HepG2 (cell line): Measurements from ENCODE around the gene CFAP99. TPM values are rescaled to one million over a fixed set of nuclear protein-coding genes. Genes with fewer than 3 reads are reported as not detected.

ENCODE experiments used
- E2F5 ChIP-seq: sonication (generic); formaldehyde crosslinking; conservative IDR thresholded peaks from 2 replicates; pipeline ENCODE4 v1.4.0; 2020; ENCODE audit warnings: missing genetic modification reagents
- GLI4 ChIP-seq: sonication (generic); formaldehyde crosslinking; IDR thresholded peaks from 2 replicates; pipeline ENCODE4 v1.5.1; 2020; ENCODE audit warnings: missing genetic modification reagents, mild to moderate bottlenecking, moderate library complexity, borderline replicate concordance
- HNF1B ChIP-seq: sonication (generic); formaldehyde crosslinking; IDR thresholded peaks from 2 replicates; pipeline ENCODE4 v1.5.1; 2020; ENCODE audit warnings: mild to moderate bottlenecking, moderate library complexity, missing genetic modification reagents
- IRX3 ChIP-seq: sonication (generic); formaldehyde crosslinking; IDR thresholded peaks from 2 replicates; pipeline ENCODE4 v1.8.1; 2023; ENCODE audit warnings: mild to moderate bottlenecking, low read depth, missing genetic modification reagents, borderline replicate concordance
- NFATC3 ChIP-seq: sonication (generic); formaldehyde crosslinking; IDR thresholded peaks from 2 replicates; pipeline ENCODE4 v1.5.1; 2020; ENCODE audit warnings: mild to moderate bottlenecking, missing genetic modification reagents
- ONECUT2 ChIP-seq: sonication (generic); formaldehyde crosslinking; IDR thresholded peaks from 2 replicates; pipeline ENCODE4 v1.4.0; 2020; ENCODE audit warnings: missing genetic modification reagents
- POGK ChIP-seq: sonication (generic); formaldehyde crosslinking; conservative IDR thresholded peaks from 2 replicates; pipeline ENCODE4 v1.8.0; 2022; ENCODE audit warnings: mild to moderate bottlenecking, moderate library complexity, missing genetic modification reagents
- ZFP41 ChIP-seq: sonication (generic); formaldehyde crosslinking; IDR thresholded peaks from 2 replicates; pipeline ENCODE4 v1.4.0; 2020; ENCODE audit warnings: mild to moderate bottlenecking, missing genetic modification reagents, borderline replicate concordance
- ZNF124 ChIP-seq: sonication (generic); formaldehyde crosslinking; IDR thresholded peaks from 2 replicates; pipeline ENCODE4 v1.4.0; 2020; ENCODE audit warnings: missing genetic modification reagents
- ZNF180 ChIP-seq: sonication (generic); formaldehyde crosslinking; IDR thresholded peaks from 2 replicates; pipeline ENCODE4 v1.4.0; 2020; ENCODE audit warnings: low read depth, missing genetic modification reagents, borderline replicate concordance
- ZNF253 ChIP-seq: sonication (generic); formaldehyde crosslinking; IDR thresholded peaks from 2 replicates; pipeline ENCODE4 v1.8.0; 2022; ENCODE audit warnings: mild to moderate bottlenecking, missing genetic modification reagents, borderline replicate concordance
- ZNF709 ChIP-seq: sonication (generic); formaldehyde crosslinking; IDR thresholded peaks from 2 replicates; pipeline ENCODE4 v1.5.0; 2020; ENCODE audit warnings: mild to moderate bottlenecking, missing genetic modification reagents
- ZNF879 ChIP-seq: sonication (generic); formaldehyde crosslinking; IDR thresholded peaks from 2 replicates; pipeline ENCODE4 v1.8.1; 2023; ENCODE audit warnings: missing genetic modification reagents
- polyA plus RNA-seq, 8 experiments: library from polyadenylated mRNA; depleted of rRNA in 3 of 8; stranded (reverse) in 7 of 8; unstranded in 1 of 8; fragments of >200 nt; fragmentation: Illumina TruSeq in 4 of 8; extraction: Trizol in 4 of 8; gene quantifications; 2 replicates each; pipeline versions ENCODE4 v1.2.1 to v1.2.3, GENCODE V29; 2011 to 2016; ENCODE audit warnings: low read depth in 4 of 8, missing spikeins in 1 of 8, mixed read lengths in 1 of 8; ENCODE audit not compliant: insufficient read depth in 1 of 8
- total RNA-seq, 5 experiments: library from RNA; depleted of rRNA; stranded (reverse); fragments of >200 nt; fragmentation: Illumina TruSeq; extraction: Trizol; gene quantifications; 2 replicates each; pipeline ENCODE4 v1.2.3, GENCODE V29; 2016; ENCODE audit warnings: low read depth in 1 of 5
- TF ChIP-seq, protein P1 (sequence below): sonication (generic); formaldehyde crosslinking; IDR thresholded peaks from 2 replicates; pipeline ENCODE4 v1.4.0; 2020; ENCODE audit warnings: missing genetic modification reagents
- TF ChIP-seq, protein P2 (sequence below): sonication (generic); formaldehyde crosslinking; IDR thresholded peaks from 2 replicates; pipeline ENCODE4 v1.5.0; 2020; ENCODE audit warnings: mild to moderate bottlenecking, missing genetic modification reagents

CFAP99 gene
- total and polyA plus RNA-seq, 2 of the 13 experiments (the other 11 are each of a cell fraction or from before 2014, with no cell fraction given), result not detected

DNA sequence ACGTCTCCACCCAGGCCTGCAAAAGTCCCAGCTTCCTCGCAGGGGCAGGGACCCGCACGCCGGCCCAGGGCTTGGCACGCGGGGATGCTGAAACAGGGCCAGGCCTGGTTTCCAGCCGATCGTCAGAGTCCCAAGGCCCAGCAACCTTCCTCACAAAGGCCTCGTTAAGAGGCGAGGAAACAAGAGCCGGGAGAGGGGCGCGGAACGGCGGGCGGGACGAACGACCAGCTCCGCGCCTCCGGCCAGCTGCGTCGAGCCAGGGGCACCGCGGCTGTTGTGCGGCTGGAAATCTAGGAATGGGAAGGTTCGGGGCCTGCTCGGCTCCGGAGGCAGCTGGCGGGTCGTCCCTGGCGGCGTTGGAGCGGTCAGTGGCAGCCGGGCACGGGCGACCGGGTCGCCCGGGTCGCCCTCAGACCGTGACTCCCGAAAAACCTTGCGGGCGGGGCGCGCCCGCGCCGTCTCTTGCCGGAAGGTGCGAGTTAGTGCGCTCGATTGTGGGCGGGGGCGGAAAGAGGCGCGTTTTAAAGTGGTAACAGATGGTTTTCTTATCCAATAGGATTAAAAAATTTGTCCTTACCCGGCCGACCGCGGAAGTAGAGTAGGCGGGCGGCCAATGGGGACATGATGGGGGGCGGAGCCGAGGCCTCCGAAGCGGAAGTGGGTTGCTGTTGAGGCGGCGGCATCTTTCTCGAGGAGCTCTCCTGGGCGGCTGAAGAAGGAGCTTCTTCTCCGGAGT is 49.9 kb downstream of the CFAP99 start, which contains the start of gene RNF4 (continued):
- TF ChIP-seq GLI4 (CRISPR knock-in tag), result peak; percentile 78; the same call in 1 of the 2 replicates
- no peak for TF ChIP-seq HNF1B (CRISPR knock-in tag)
- peak; percentile 52; the same call in 1 of the 2 replicates for TF ChIP-seq ZFP41 (CRISPR knock-in tag)
- peak; percentile 59; the same call in 1 of the 2 replicates for TF ChIP-seq ONECUT2 (CRISPR knock-in tag)
- peak; percentile 42; the same call in 1 of the 2 replicates for TF ChIP-seq E2F5 (CRISPR knock-in tag)
- peak; percentile 68; the same call in 1 of the 2 replicates for TF ChIP-seq IRX3 (CRISPR knock-in tag)
- TF ChIP-seq NFATC3 (CRISPR knock-in tag), result 0 out of 2 replicates have a peak, but pooled peaks have one; percentile 26
- 0 out of 2 replicates have a peak, but pooled peaks have one; percentile 1 for TF ChIP-seq ZNF124 (CRISPR knock-in tag)
- TF ChIP-seq, protein P1, sequence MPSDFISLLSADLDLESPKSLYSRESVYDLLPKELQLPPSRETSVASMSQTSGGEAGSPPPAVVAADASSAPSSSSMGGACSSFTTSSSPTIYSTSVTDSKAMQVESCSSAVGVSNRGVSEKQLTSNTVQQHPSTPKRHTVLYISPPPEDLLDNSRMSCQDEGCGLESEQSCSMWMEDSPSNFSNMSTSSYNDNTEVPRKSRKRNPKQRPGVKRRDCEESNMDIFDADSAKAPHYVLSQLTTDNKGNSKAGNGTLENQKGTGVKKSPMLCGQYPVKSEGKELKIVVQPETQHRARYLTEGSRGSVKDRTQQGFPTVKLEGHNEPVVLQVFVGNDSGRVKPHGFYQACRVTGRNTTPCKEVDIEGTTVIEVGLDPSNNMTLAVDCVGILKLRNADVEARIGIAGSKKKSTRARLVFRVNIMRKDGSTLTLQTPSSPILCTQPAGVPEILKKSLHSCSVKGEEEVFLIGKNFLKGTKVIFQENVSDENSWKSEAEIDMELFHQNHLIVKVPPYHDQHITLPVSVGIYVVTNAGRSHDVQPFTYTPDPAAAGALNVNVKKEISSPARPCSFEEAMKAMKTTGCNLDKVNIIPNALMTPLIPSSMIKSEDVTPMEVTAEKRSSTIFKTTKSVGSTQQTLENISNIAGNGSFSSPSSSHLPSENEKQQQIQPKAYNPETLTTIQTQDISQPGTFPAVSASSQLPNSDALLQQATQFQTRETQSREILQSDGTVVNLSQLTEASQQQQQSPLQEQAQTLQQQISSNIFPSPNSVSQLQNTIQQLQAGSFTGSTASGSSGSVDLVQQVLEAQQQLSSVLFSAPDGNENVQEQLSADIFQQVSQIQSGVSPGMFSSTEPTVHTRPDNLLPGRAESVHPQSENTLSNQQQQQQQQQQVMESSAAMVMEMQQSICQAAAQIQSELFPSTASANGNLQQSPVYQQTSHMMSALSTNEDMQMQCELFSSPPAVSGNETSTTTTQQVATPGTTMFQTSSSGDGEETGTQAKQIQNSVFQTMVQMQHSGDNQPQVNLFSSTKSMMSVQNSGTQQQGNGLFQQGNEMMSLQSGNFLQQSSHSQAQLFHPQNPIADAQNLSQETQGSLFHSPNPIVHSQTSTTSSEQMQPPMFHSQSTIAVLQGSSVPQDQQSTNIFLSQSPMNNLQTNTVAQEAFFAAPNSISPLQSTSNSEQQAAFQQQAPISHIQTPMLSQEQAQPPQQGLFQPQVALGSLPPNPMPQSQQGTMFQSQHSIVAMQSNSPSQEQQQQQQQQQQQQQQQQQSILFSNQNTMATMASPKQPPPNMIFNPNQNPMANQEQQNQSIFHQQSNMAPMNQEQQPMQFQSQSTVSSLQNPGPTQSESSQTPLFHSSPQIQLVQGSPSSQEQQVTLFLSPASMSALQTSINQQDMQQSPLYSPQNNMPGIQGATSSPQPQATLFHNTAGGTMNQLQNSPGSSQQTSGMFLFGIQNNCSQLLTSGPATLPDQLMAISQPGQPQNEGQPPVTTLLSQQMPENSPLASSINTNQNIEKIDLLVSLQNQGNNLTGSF (CRISPR knock-in tag), result 0 out of 2 replicates have a peak, but pooled peaks have one; percentile 68
- TF ChIP-seq, protein P2, sequence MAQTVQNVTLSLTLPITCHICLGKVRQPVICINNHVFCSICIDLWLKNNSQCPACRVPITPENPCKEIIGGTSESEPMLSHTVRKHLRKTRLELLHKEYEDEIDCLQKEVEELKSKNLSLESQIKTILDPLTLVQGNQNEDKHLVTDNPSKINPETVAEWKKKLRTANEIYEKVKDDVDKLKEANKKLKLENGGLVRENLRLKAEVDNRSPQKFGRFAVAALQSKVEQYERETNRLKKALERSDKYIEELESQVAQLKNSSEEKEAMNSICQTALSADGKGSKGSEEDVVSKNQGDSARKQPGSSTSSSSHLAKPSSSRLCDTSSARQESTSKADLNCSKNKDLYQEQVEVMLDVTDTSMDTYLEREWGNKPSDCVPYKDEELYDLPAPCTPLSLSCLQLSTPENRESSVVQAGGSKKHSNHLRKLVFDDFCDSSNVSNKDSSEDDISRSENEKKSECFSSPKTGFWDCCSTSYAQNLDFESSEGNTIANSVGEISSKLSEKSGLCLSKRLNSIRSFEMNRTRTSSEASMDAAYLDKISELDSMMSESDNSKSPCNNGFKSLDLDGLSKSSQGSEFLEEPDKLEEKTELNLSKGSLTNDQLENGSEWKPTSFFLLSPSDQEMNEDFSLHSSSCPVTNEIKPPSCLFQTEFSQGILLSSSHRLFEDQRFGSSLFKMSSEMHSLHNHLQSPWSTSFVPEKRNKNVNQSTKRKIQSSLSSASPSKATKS, result no peak
- peak; percentile 34; the same call in 1 of the 2 replicates for TF ChIP-seq POGK (CRISPR knock-in tag)
- TF ChIP-seq ZNF879 (CRISPR knock-in tag), result peak; percentile 3; the same call in 1 of the 2 replicates
- TF ChIP-seq ZNF253 (CRISPR knock-in tag), result no peak; the same call in 1 of the 2 replicates
- TF ChIP-seq ZNF709 (CRISPR knock-in tag), result no peak
- 0 out of 2 replicates have a peak, but pooled peaks have one; percentile 60 for TF ChIP-seq ZNF180 (CRISPR knock-in tag)
